Stimulated activated CD8-positive, alpha-beta memory T cell treated with anti-CD3 and anti-CD28 coated beads, Interleukin-12 subunit alpha, Interleukin-12 subunit beta, amount 100 ng/mL, for 4 hours (primary cell): ENCODE results near the gene CCDC136.

Experiments
- DNase-seq: peaks from one replicate; pipeline ENCODE4 v3.0.0-alpha.2; 2020; ENCODE audit warnings: low read depth

CCDC136 gene

DNA sequence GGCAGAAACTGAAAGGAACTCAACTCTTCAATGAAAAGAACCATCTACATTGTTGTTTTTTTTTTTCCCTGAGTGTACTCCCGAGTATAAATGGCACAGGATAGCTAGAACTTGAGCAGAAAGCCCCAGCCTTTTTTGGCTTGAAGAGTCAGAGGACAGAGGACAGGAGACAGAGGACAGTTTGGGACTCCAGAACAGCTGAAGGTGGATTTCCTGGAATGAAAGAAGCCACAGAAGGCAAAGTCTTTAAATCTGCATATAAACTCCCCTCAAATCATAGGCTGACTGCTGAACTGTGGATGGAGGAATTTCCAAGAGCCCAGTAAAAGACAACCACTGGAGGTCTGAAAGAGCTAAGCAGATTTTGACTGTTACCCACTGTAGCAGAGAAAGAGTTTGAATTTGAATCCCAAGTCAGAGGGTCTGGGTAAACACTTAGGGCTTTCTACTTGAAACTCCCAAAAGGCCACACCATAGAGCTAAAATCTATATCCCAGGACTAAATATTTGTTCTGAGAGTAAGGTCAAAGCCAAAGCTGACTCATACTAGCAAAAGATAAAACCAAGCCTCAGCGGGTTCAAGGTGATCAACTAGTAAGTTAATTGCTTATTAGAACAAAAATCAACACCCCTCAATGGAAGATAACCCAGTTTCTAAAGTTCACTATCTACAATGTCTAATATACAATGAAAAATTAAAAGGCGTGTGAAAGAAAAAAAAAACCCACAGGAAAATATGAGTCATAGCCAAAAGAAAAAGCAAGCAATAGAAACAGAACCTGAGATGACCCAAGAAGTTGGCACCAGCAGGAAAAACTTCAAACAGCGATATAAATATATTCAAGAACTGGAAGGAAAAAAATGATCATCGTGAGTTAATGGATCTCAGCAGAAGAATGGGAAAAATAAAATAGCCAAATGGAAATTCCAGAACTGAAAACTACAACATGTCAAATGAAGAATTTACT lies 14.3 kb upstream of the CCDC136 start:
- no peak for DNase-seq

DNA sequence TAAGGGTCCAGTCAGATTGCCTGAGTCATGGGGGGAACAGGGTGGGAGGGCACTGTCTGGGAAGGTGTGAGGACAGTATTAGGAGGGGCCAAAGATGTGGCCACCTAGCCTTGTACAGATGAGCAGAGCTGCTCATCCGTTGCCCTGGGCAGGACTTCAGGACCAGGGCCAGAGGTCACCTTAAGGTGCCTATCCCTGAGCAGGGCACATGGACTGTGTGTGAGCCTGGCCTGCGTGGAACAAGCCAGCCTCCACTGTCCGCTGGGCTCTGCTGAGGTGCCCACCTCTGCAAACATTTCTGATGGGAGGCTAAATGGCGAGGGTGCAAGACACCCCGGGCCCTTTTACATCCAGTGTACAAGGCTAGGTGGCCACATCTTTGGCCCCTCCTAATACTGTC lies 12.8 kb upstream of the CCDC136 start:
- DNase-seq: no peak

DNA sequence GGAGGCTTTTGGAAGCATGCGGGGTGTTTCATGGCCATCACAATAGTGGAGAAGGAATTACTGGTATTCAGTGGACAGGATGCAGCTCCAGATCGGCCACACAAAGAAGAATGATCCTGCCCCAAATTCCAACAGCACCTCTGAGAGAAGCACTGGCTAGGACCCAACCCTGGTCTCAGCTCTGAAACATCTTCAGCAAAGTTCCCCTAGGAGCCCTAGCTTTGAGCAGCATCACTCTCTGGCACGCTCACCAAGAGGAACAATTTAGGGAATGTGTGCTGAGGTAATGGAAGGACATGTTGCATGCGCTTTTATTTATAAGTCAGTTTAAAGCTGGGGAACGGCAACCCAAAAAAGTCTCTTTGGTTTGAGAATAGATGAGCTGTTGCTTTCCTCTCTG lies 10.6 kb upstream of the CCDC136 start:
- DNase-seq: no peak

DNA sequence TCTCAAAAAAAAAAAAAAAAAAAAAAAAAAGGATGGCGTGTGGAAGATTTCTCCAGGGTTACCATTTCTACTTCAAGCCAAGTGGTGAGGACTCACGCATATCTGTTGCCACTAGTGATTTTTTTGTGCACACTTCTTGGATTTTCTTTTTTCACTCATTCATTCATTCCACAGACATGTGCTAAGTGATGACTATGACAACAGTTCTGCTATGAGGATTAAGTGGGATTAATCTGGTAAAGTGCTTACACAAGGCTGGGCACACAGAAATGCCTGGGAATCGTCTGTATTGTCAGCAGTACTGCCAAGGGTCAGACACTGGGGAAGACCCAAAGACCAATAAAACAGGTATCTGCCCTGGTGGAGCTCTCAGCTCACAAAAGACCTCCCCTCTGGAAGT lies 9.9 kb upstream of the CCDC136 start:
- DNase-seq: no peak

DNA sequence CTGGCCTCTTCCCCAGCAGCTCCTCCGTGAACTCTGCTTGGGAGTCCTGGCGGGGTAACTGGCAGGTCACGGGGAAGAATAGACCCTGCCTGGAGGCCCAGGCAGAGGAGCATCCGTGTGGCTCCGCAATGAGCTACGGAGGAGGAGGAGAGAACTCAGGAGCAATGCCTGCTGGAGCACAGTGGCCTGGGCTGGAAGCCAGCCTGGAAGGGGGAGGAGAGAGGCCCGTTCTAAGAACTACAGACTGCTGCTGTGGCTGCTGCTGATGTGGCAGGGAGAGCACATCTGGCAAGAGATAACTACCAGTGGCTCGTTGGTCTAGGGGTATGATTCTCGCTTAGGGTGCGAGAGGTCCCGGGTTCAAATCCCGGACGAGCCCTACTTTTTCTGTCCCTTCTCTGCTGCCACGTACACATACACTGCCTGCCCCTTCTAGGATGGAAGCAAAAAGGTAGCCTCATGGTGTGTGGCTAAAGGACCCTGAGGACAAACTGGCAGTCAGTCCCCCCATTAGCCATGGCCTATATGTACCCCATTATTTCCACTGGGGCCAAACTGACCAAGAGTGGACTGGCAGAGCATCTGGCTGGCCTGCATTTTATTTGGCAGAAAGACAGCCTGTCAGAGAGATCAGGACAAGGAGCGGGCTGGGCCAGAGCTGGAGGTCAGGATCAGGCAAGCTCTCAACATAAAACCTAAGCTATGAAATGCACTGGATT lies 8.5 kb upstream of the CCDC136 start:
- DNase-seq: no peak

DNA sequence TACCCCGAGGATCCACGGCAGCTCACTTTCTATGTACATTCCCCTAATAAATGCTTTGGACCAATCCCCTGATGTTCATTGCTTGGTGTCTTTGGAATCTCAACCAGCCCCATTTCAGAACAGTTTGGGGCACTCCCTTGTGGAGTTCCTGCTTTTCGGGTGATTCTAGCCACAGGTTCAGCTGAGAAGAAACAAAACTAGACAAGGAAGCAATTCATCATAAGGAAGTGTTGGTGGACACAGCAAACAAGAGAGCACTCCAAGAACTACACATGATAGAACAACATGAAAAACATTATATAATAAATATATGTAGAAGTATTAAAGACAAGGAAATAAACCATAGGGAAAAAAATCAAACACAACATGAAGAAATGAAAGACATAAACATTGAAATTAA lies 6.0 kb upstream of the CCDC136 start:
- no peak for DNase-seq

DNA sequence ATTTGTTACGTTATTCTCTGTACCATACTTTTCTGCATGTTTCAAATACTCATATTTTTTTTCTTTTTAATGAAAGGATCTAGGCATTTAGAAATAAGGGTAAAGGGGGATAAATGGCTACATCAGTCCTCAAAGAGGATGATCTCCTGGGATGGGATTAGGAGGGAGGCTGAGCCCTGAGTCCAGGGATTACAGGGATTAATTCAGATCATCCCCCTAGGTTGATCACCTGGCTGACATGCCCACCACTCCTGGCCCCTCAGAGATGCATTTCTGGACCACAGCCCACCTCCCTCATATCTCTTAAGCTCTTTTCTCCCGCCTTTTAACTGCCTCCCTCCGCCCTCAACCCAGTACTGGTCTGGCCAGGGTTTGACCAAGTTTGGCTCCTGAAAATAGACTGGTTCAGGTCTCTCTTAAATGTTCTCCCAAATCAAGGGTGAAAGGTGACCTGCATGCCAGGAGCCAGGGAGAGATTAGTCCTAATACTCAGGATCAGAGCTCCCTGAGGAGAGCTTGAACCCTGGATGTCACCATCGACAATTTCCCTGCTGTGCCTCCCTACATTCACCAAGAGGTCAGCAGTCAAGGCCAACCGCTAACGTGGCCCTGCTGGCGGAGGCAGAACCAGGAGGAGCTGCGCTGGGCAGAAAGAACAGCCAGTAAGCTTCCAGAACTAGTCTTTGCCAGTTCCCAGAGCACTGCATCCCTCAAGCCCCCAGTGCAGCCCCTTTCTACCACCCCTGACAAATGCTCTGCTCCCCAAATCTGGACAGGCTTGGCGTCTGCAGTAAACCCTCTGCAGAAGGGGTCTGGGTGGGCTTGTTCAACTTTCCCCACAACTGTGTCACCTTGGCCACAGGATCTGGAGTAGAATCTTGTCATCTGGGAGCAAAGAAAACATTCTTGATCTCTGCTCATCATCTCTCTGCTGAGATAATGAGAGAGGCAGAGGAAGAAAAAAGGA lies 3.0 kb upstream of the CCDC136 start:
- no peak for DNase-seq

DNA sequence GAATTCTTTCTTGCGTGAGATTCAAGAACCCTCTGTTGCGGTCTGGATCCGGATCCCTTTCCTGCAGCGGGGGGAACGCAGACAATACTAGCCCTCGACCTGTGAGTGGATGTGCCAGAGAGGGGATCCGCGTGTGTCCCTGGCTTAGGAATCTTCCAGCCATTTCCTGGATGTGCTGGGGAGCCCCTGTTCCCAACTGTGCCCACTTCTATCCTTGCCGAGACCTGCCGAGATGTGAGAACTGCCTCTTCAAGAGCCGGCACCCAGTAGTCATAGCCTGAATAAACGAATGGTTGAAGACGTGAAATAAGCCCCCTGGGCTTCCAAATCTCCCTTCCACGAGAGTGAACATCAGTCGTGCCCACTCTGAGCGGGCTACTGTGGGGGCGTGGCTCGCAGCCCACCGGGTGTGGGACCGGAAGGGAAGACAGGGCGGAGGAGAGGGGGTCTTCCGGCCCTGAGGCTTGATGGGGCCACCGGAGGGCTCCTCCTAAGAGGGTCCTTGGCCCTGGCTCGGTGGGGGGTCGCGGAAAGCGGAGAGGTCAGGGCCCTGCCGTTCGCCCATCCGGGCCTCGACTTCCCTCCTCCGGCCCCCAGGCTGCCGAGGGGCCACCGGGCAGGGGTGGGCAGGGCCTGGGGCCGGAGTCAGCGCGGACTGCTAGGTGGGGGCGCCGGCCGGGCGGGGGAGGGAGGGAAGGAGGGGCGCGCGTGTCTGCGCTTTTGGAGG lies 1.3 kb upstream of the CCDC136 start:
- DNase-seq: no peak

DNA sequence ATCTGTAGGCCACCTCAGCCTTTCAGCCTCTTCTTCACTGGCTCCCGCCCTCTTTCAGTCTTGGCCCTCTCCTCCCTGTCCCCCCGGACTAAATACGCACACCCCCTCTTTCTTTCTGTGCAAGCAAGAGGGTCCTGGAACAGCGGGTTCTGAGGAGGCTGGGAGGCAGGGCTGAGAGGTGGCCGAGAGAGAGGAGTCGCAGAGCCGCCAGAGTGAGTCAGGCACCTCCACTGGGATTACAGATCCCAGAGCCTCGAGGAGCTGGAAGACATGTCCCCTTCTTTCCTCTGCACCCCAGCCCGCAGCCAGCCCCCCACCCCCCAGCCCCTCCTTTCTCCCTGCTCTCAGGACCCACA lies 182 bp downstream of the CCDC136 start:
- no peak for DNase-seq

DNA sequence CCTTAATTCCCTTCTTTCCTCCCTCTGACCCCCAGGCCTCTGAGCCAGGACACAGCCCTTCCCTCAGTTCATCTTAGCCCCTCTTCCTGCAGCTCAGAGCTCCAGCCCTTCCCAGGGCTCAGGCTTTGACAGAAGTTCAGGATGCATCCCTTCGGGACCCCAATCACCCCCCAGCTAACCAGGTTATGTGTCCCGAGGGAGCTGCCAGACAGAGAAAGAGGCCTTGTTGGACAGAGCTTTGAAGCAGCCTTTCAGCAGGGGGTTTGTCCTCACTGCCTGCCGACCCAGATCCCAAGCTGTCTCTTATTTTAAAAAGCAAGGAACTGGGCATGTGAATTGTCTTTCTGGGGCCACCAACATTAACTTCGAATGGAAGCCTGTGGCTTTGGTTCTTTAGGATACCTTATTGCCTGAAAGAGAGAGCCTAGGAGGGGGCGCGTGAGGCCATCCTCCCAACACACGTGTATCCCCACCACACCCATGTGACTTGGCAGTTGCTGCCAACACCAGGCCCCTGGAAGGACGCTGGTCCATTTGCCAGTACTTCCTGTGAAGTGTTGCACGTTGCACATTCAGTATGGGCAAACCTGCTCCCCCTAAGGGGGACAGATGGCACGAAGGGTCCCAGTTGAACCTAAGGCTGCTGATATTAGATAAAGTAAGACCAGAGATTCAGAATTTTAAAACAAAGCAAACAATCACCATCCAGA lies 858 bp downstream of the CCDC136 start:
- no peak for DNase-seq

DNA sequence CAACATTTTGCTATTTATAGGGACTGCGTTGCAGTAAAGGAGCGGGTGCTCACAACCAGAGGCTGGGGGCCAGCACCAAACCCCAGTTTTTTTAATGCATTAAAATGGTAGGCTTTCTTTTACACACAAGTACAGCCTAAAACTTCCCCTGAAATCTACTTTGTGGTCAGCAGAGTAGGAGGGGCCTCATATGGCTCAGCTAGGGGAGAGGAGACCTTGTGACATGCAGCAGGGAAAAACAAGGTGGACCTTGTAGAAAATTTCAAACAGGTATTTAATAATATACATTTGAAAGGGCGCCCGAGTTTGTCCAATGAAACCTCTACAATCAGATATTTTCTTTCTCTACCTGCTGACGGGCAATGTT lies 1.4 kb downstream of the CCDC136 start:
- DNase-seq: no peak

DNA sequence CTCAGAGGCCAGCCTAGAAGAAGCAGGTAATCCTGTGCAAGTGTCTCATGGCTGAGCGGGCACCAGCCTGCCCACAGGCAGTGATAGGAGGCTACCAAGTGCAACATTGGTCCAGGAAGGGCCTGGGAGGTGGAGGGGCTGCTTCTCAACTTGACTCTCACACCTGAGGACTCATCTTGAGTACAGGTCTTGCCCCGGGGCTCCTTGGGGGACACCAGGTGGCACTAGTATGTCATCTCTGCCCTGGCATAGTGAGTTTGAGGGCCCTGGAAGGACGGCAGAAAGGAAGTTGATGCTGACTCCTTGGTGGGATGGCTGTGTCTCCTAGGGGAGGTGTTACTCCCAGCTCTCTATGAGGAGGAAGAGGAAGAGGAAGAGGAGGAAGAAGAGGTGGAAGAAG lies 2.3 kb downstream of the CCDC136 start:
- DNase-seq: no peak

DNA sequence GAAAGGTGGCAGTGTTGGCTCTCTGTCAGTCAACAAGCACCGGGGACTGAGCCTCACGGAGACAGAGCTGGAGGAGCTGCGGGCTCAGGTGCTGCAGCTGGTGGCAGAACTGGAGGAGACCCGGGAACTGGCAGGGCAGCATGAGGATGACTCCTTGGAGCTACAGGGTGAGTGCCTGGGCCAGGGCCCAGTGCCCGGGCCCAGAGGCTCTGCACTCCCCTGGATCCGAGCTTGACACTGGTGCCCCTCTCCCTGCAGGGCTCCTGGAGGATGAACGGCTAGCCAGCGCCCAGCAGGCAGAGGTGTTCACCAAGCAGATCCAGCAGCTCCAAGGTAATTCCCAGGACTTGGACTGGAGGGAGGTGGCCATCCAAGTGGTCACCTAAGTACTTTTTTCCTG lies 2.7 kb downstream of the CCDC136 start:
- no peak for DNase-seq

DNA sequence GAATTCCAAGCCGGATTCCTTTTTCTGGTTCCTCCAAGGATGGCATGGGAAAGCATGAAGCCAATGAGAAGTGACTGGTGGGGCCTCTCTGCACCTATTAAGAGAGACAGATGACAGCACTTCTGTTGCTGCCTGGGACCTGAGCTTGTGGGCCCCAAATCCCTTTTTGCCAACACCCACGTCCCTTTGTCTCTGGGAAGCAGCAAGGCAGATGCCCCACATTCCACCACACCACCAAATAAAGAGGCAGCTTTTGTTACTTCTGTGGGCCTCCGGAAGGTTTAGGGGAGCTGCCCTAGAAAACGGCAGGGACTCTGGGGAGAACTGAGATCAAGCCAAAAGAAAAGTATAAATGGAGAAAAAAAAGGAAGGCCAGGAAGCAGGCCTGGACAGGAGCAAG lies 3.4 kb downstream of the CCDC136 start:
- DNase-seq: no peak

DNA sequence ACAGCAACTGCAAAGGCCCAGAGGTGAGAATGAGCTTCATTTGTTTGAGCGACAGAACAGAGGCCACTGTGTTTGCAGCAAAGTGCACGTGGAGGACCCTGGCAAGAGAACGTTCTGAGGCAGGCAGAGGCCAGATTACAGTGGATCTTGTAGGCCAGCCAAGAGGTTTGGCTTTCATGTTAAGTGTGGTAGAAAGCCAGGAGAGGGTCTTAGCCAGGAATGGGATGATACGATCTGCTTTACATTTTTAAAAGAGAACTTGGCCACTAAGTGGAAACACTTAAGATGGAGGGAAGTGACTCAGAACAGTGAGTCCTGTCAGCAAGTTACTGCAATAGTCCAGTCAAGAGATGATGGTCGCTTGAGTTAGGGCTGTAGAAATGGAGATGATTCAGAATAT lies 4.6 kb downstream of the CCDC136 start:
- DNase-seq: no peak

DNA sequence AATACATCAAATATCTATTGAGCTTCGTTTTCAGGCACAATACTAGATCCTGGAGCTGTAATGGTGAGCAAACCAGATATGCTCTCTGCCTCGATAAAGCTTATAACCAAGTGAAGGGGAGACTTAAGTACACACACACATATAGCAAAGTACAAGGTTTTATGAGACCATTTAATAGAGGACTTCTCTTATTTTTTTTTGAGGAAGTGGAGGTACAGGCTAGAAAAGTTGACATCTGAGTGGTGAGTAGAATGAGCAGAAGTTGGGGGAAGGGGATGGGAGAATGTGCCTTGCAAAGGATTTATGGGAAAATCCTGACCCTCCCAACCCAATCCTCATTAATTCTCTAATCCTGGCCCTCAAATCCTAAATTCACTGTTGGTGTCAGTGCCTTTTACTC lies 7.7 kb downstream of the CCDC136 start:
- no peak for DNase-seq

DNA sequence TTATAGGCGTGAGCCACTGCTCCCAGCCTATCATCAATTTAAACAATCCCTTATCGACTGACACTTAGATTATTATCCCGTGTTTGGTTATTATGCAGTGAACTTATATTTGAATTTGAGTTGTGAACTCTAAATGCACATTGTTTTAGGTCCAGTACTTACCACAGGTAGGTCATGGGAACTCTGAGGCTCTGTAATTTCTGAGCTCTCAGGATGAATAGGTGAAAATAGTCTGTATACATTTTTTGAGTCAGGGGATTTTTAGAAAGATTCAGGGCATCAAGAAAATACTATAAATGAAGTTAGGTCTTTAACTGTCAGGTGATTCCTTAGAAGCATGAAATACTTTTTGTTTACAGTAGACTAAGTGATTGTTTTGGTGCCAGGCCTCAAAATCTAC lies 8.8 kb downstream of the CCDC136 start:
- no peak for DNase-seq

DNA sequence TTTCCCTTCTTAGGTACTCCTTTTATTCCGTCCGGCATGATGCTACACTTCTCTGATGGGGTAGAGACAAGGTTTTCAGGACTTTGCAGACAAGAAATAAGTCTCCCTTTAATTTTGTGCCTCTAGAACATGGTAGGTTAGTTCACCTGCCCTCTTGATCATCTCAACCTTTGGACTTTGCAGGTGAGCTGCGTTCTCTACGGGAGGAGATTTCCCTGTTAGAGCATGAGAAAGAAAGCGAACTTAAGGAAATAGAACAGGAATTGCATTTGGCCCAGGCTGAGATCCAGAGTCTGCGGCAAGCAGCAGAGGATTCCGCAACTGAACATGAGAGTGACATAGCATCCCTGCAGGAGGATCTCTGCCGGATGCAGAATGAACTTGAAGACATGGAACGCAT lies 9.2 kb downstream of the CCDC136 start:
- DNase-seq: no peak

DNA sequence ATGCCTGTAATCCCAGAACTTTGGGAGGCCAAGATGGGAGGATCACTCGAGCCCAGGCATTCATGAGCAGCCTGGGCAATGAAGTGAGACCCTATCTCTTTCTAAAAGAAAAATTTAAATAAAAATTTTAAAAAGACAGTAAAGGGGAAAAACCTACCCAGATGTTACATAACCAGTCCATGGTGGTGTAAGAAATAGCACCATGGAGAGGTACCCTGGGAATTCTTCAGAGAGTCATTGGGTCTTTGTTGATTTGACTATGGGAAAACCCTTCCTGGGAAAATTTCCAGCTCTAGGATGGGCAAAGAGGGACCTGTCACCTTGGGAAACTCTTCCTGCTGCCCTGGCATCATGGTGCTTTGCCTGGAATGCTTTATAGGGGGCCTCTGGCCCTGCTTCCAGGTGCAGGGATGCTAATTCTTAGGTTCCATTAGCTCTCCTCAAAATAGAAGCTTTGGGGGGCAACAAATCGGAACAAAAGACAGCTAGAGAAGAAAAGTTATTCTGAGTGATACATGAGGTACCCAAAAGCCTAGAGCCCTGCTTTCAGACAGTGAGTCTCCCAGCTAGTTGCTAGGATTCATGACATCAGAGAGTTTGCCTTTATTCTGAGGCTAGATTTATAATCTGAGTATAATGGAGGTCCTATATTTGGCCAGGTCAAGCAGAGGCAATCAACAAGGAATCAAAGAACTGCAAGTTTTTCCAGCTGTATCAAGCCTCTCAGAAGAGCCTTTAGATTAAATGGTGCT lies 10.1 kb downstream of the CCDC136 start:
- DNase-seq: no peak

DNA sequence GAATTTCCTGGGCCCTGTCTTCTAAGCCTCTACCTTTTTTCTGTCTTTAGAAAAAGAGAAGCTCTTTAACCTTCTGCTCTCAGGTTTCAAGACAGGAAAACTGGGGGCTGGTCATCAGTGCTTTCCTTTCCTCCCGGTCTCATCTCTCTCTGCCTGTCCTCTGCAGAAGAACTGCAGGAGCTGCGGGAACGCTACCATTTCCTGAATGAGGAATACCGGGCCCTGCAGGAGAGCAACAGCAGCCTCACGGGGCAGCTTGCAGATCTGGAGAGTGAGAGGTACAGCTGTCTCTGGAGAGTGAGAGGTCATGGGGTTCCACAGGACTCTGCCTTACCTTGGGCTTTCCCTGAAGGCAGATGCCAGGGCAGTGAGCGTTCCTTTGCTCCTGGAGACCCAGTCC lies 12.7 kb downstream of the CCDC136 start:
- DNase-seq: no peak
